Measurements from ENCODE around the gene KIRREL3. TPM values are rescaled to one million over a fixed set of nuclear protein-coding genes. Genes with fewer than 3 reads are reported as not detected.

Gene KIRREL3
- total and polyA plus RNA-seq, 2 of the 8 experiments (the other 6 are each of a cell fraction or from before 2014, with no cell fraction given) = 0.29 to 0.32 TPM

GRCh38 chr11:126880872-126881271, 119.7 kb downstream of the KIRREL3 start:
- no peak overlapping the region for H2BK5ac ChIP-seq (ENCODE audit: low read depth, low read length)
- no peak overlapping the region for H3K56ac ChIP-seq (replicated peaks; ENCODE audit: insufficient read length, low read depth, low read length)
- H2BK20ac ChIP-seq (ENCODE audit: low read length) = no peak overlapping the region
- no peak overlapping the region for H2BK12ac ChIP-seq (ENCODE audit: low read depth, low read length)
- H3K9me3 ChIP-seq (ENCODE audit: insufficient read depth in 2 of 2, low read depth in 1 of 2, low read length in 1 of 2) = no peaks in the 10 kb centered on the region
- WGBS, 2 experiments (ENCODE audit: extremely low coverage in 1 of 2, insufficient coverage in 1 of 2, insufficient read length in 1 of 2, insufficient replicate concordance in 2 of 2, low coverage in 1 of 2, low lambda C conversion rate in 2 of 2, missing lambda C conversion rate in 1 of 2) = 68% methylated on average over 5 of the region's 5 CpGs; no CpG with 5 or more reads in 1 of the 2 experiments
- H3K4ac ChIP-seq (replicated peaks; ENCODE audit: insufficient read length, low read depth, low read length) = no peak overlapping the region
- H3K4me2 ChIP-seq (ENCODE audit: insufficient read depth in 1 of 2, low read depth in 2 of 2, low read length in 2 of 2) = no peak overlapping the region
- no peak overlapping the region for H4K91ac ChIP-seq (replicated peaks; ENCODE audit: insufficient read length, low read length)
- H3K27me3 ChIP-seq (replicated peaks in 1 of 4; ENCODE audit: control insufficient read depth in 3 of 4, extremely low read depth in 1 of 4, insufficient read depth in 3 of 4, low read length in 3 of 4) = no peaks in the 10 kb centered on the region
- no peak overlapping the region for H3K14ac ChIP-seq (ENCODE audit: insufficient read length)
- H3K23ac ChIP-seq (ENCODE audit: insufficient read length) = no peak overlapping the region
- no peak overlapping the region for H2AK5ac ChIP-seq (ENCODE audit: low read depth, low read length)
- FAIRE-seq (no peak), DNase-seq (ENCODE audit: low read depth in 1 of 2, low spot score in 2 of 2) (no peak)
- H3K23me2 ChIP-seq (ENCODE audit: low read depth, low read length) = no peaks in the 10 kb centered on the region
- no peaks in the 10 kb centered on the region for H3K79me2 ChIP-seq (ENCODE audit: control insufficient read depth in 1 of 2, insufficient read depth in 2 of 2, low read length in 2 of 2)
- H2BK120ac ChIP-seq (replicated peaks; ENCODE audit: low read depth, low read length) = no peak overlapping the region
- H3K27ac ChIP-seq (ENCODE audit: low read depth, low read length) = no peak overlapping the region
- CTCF ChIA-PET (ENCODE audit: partially characterized antibody) = interaction anchor here (0.9 to 1.7 kb wide), 4 partner anchors 10 to 291 kb away, joined by 3 to 9 read pairs (median 4); no protein-coding TSS in a partner anchor
- H4K5ac ChIP-seq (ENCODE audit: insufficient read length, low read depth, low read length) = no peak overlapping the region
- POLR2A ChIA-PET (ENCODE audit: partially characterized antibody) = no interaction called here
- H3K9ac ChIP-seq (replicated peaks in 1 of 4; ENCODE audit: extremely low read depth in 1 of 4, low read depth in 3 of 4, low read length in 3 of 4) = no peak overlapping the region
- H3K79me1 ChIP-seq (ENCODE audit: low read depth, low read length) = no peaks in the 10 kb centered on the region
- H3K36me3 ChIP-seq (ENCODE audit: control insufficient read depth in 2 of 4, insufficient read depth in 4 of 4, low read length in 3 of 4) = no peaks in the 10 kb centered on the region
- H2BK15ac ChIP-seq (ENCODE audit: low read length) = no peak overlapping the region
- no peak overlapping the region for H3K18ac ChIP-seq (ENCODE audit: extremely low read depth, low read length)
- no peaks in the 10 kb centered on the region for H3K4me1 ChIP-seq (replicated peaks in 1 of 4; ENCODE audit: control insufficient read depth in 3 of 4, insufficient read depth in 4 of 4, low read length in 3 of 4)
- no peak overlapping the region for H4K8ac ChIP-seq (ENCODE audit: extremely low read depth, insufficient read depth, low read length)
- H3K4me3 ChIP-seq (ENCODE audit: extremely low read depth in 1 of 4, insufficient read depth in 2 of 4, low read depth in 3 of 4, low read length in 4 of 4) = no peak overlapping the region
- no peaks in the 10 kb centered on the region for H4K20me1 ChIP-seq (replicated peaks in 1 of 2; ENCODE audit: control insufficient read depth in 1 of 2, insufficient read depth in 2 of 2, low read length in 2 of 2)
- H2AFZ ChIP-seq (ENCODE audit: low read length) = no peak overlapping the region
- TF ChIP-seq GABPA (IDR thresholded peaks at IDR 0.05; ENCODE audit: borderline replicate concordance, insufficient read depth, low read length) (no peak), NANOG (IDR thresholded peaks at IDR 0.05; ENCODE audit: insufficient read depth, low read depth, low read length, poor library complexity, severe bottlenecking) (no peak), HDAC2 (IDR thresholded peaks at IDR 0.05; ENCODE audit: borderline replicate concordance in 1 of 2, low read depth in 2 of 2, low read length in 2 of 2) (no peak), HDAC6 (IDR thresholded peaks at IDR 0.05; ENCODE audit: low read depth, low read length) (no peak), CTBP2 (IDR thresholded peaks at IDR 0.05; ENCODE audit: borderline replicate concordance, insufficient read depth, insufficient read length, low read length) (no peak), CEBPB (IDR thresholded peaks at IDR 0.05; ENCODE audit: low read depth, low read length) (no peak), EGR1 (IDR thresholded peaks at IDR 0.05; ENCODE audit: borderline replicate concordance, low read depth, low read length) (no peak), CHD2 (IDR thresholded peaks at IDR 0.05; ENCODE audit: low read length) (no peak), SIRT6 (IDR thresholded peaks at IDR 0.05; ENCODE audit: low read length) (no peak)
- TF ChIP-seq, protein P1, sequence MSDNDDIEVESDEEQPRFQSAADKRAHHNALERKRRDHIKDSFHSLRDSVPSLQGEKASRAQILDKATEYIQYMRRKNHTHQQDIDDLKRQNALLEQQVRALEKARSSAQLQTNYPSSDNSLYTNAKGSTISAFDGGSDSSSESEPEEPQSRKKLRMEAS (IDR thresholded peaks at IDR 0.05) = no peak
- TF ChIP-seq, protein P2, sequence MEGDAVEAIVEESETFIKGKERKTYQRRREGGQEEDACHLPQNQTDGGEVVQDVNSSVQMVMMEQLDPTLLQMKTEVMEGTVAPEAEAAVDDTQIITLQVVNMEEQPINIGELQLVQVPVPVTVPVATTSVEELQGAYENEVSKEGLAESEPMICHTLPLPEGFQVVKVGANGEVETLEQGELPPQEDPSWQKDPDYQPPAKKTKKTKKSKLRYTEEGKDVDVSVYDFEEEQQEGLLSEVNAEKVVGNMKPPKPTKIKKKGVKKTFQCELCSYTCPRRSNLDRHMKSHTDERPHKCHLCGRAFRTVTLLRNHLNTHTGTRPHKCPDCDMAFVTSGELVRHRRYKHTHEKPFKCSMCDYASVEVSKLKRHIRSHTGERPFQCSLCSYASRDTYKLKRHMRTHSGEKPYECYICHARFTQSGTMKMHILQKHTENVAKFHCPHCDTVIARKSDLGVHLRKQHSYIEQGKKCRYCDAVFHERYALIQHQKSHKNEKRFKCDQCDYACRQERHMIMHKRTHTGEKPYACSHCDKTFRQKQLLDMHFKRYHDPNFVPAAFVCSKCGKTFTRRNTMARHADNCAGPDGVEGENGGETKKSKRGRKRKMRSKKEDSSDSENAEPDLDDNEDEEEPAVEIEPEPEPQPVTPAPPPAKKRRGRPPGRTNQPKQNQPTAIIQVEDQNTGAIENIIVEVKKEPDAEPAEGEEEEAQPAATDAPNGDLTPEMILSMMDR (IDR thresholded peaks at IDR 0.05; ENCODE audit: control extremely low read depth in 1 of 3, insufficient read depth in 1 of 3, low read depth in 1 of 3, low read length in 3 of 3) = no peak

Measured in H1 (cell line).